Left ventricle myocardium inferior (tissue), 1 donor: ENCODE results near the gene DUSP14. TPM values are rescaled to one million over a fixed set of nuclear protein-coding genes. Genes with fewer than 3 reads are reported as not detected.

Experiments used
- DNase-seq: peaks from one replicate; pipeline ENCODE4 v3.0.0-alpha.2; 2020
- H3K27ac ChIP-seq: fragments of 200-600 bp; replicated peaks from 2 replicates; pipeline ENCODE4 v1.8.0; 2021
- H3K27me3 ChIP-seq: fragments of 200-600 bp; 2 replicates; pipeline ENCODE4 v1.8.0; 2021; ENCODE audit warnings: low read depth
- H3K36me3 ChIP-seq: fragments of 200-600 bp; 2 replicates; pipeline ENCODE4 v1.8.0; 2021
- H3K4me1 ChIP-seq: fragments of 200-600 bp; 2 replicates; pipeline ENCODE4 v1.8.0; 2021
- H3K4me3 ChIP-seq: fragments of 200-600 bp; 2 replicates; pipeline ENCODE4 v1.8.0; 2021; ENCODE audit warnings: mild to moderate bottlenecking, moderate library complexity
- H3K9me3 ChIP-seq: fragments of 200-600 bp; replicated peaks from 2 replicates; pipeline ENCODE4 v1.8.0; 2021
- intact Hi-C: fragments of 100-400 bp; cut with micrococcal nuclease; formaldehyde crosslinking; loops from one replicate; pipeline ENCODE4 v1.11.0; 2022
- total RNA-seq: library from RNA; stranded (reverse); fragmentation: NEBNext Ultra II Directional; extraction: Animal tissue kit (Norgen Biotek cat#: 25700); gene quantifications from one replicate; pipeline ENCODE4 v1.2.1, GENCODE V29; 2021
- TF ChIP-seq, protein P1 (sequence below): fragments of 200-600 bp; IDR thresholded peaks from 2 replicates; pipeline ENCODE4 v1.8.0; 2021; ENCODE audit warnings: antibody characterized with exemption, mild to moderate bottlenecking, borderline replicate concordance
- donor health status: DM: no; HTN: yes; CAD: no; lungs with severe emphysema.

Gene DUSP14
- total RNA-seq, 1 donor from 2014 or later = 18.1 TPM

DNA sequence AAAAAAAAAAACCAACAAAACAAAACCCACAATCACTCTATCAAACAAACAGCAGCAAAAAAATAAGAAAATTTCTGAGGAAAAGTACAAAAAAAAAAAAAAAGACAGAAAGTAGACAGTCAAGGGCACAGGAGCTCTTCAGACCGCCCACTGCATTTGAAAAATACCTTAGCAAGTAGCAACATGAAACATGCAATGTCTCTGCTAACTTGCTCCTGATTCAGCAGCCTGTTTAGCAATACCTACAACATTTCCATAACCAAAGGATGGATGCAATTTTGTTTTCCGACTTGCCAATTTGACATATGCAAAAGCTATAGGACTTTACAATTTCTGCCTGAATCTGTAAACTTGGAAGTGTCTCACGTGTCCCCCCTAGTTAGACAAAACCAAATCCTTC lies 62.1 kb downstream of the DUSP14 start:
- peaks cover 38% of the 10 kb centered on the region for H3K36me3 ChIP-seq
- H3K27ac ChIP-seq = peak overlapping the region; percentile 9
- no peak for DNase-seq
- peaks cover 55% of the 10 kb centered on the region for H3K4me1 ChIP-seq
- no peaks in the 10 kb centered on the region for H3K27me3 ChIP-seq
- intact Hi-C loops = no loop called here
- no peak overlapping the region for H3K4me3 ChIP-seq
- H3K9me3 ChIP-seq = no peaks in the 10 kb centered on the region
- TF ChIP-seq, protein P1, sequence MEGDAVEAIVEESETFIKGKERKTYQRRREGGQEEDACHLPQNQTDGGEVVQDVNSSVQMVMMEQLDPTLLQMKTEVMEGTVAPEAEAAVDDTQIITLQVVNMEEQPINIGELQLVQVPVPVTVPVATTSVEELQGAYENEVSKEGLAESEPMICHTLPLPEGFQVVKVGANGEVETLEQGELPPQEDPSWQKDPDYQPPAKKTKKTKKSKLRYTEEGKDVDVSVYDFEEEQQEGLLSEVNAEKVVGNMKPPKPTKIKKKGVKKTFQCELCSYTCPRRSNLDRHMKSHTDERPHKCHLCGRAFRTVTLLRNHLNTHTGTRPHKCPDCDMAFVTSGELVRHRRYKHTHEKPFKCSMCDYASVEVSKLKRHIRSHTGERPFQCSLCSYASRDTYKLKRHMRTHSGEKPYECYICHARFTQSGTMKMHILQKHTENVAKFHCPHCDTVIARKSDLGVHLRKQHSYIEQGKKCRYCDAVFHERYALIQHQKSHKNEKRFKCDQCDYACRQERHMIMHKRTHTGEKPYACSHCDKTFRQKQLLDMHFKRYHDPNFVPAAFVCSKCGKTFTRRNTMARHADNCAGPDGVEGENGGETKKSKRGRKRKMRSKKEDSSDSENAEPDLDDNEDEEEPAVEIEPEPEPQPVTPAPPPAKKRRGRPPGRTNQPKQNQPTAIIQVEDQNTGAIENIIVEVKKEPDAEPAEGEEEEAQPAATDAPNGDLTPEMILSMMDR = no peak

DNA sequence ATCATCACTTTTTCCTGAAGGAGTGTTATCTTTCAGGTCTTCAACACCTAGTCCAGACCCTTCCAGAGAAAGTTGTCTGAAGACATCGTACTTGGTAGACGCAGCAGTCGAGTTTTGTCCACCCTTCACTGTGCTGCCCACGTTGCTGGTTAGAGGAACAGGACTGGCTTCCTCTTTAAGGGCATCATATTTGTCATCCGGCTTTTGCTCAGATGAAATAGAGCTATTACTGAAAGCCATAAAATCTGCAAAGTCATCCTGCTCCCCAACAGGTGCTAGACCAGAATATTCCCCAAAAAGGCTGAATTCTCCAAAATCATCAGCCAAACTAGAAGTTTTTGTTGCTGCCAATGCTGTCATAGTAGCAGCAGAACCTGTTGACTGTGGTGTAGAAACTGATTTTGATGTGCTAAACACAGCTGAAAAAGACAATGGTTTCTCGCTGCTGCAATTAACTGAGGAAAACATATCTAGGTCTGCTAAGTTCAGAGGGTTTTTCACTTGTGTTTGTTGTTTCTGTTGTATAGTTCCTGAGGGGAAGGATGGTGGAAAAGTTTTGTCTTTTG lies 63.8 kb downstream of the DUSP14 start:
- Histone ChIP-seq H3K9me3 (no peaks in the 10 kb centered on the region), H3K27ac (no peak overlapping the region), H3K36me3 (peaks cover 55% of the 10 kb centered on the region), H3K4me3 (no peak overlapping the region), H3K4me1 (peaks cover 38% of the 10 kb centered on the region), H3K27me3 (no peaks in the 10 kb centered on the region)
- intact Hi-C loops = no loop called here
- no peak for DNase-seq
- TF ChIP-seq, protein P1 = no peak

DNA sequence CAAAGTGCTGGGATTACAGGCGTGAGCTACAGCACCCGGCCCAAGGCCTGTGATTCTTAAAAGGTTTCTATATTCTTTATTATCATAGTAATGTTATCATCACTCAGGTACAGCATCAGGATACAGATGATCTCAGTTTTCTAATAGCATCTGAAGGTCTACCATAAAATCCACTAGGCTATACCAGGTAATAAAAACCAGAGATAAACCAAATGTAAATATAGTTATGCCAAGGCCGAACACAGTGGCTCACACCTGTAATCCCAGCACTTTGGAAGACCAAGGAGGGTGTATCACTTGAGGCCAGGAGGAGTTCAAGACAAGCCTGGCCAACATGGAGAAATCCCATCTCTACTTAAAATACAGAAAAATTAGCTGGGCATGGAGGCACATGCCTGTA lies 65.7 kb downstream of the DUSP14 start:
- H3K4me3 ChIP-seq = no peak overlapping the region
- no peaks in the 10 kb centered on the region for H3K9me3 ChIP-seq
- TF ChIP-seq, protein P1 = no peak
- no peak for DNase-seq
- H3K36me3 ChIP-seq = peaks cover 74% of the 10 kb centered on the region
- no peak overlapping the region for H3K27ac ChIP-seq
- H3K27me3 ChIP-seq = no peaks in the 10 kb centered on the region
- intact Hi-C loops = no loop called here
- peaks cover 19% of the 10 kb centered on the region for H3K4me1 ChIP-seq

DNA sequence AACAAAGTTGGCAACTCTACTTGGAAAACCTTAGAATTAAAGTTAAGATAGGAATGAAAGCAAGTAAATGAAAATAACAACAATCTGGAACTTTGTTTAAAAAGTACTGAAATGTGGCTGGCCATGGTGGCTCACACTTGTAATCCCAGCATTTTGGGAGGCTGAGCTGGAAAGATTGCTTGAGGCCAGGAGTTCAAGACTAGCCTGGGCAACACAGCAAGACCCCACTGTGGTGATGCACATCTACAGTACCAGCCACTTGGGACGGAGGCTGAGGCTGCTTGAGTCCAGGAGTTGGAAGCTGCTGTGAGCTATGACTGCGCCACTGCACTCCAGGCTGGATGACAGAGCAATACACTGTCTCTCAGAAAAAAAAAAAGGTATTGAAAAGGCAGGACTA lies 67.8 kb downstream of the DUSP14 start:
- intact Hi-C loops = no loop called here
- Histone ChIP-seq H3K4me3 (no peak overlapping the region), H3K36me3 (peaks cover 92% of the 10 kb centered on the region), H3K27me3 (no peaks in the 10 kb centered on the region), H3K9me3 (no peaks in the 10 kb centered on the region), H3K27ac (no peak overlapping the region), H3K4me1 (no peaks in the 10 kb centered on the region)
- no peak for DNase-seq
- TF ChIP-seq, protein P1 = no peak

DNA sequence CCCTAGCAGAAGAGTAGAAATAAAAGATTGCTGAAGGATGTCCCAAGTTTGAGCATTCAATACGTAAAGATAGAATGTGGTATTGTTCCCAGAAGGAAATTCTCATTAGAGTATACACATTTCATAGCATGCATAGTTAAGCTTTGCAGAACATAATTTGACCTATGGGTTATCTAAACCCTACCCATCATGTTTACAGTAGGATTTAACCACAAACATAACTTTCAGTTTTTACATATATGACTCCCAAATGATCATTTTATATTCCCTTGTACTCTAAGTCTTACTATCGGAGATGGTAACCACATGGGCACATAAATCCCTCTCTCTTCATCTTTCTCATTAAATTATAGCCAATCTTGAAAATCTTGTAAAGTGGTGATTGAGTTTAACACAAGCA lies 68.6 kb downstream of the DUSP14 start:
- TF ChIP-seq, protein P1 = no peak
- Histone ChIP-seq H3K36me3 (peaks cover 87% of the 10 kb centered on the region), H3K27ac (no peak overlapping the region), H3K27me3 (no peaks in the 10 kb centered on the region), H3K4me3 (no peak overlapping the region), H3K9me3 (no peaks in the 10 kb centered on the region), H3K4me1 (no peaks in the 10 kb centered on the region)
- DNase-seq = no peak
- intact Hi-C loops = no loop called here
